GM12878 (cell line): ENCODE measurements around the gene NLRC5. TPM values are rescaled to one million over a fixed set of nuclear protein-coding genes. Genes with fewer than 3 reads are reported as not detected.

Experiments used
- ATAC-seq: fragments of 200-7000 bp; cut with Tn5 transposase; 3 replicates; pipeline ENCODE4 v1.9.1; 2020; ENCODE audit warnings: mild to moderate bottlenecking, moderate library complexity
- BruUV-seq: library from RNA; stranded (reverse); fragments of 400-500 nt; replicated peaks from 2 replicates; lab custom pipeline; 2021; lab: Mats Ljungman, UMichigan
- CTCF ChIA-PET: fragments of 300-600 bp; sonication (Branson Sonifier 250); formaldehyde crosslinking; extraction: SDS; loops from one replicate; lab custom pipeline; 2021; ENCODE audit warnings: inconsistent platforms; lab: Yijun Ruan, JAX
- POLR2A ChIA-PET: fragments of 350-600 bp; formaldehyde crosslinking; extraction: SDS; loops from one replicate; lab custom pipeline; 2021; ENCODE audit warnings: inconsistent platforms; lab: Charles Lee
- RAD21 ChIA-PET: fragments of 300-600 bp; sonication (Branson Sonifier 250); formaldehyde crosslinking; loops from one replicate; lab custom pipeline; 2023; ENCODE audit warnings: antibody characterized with exemption; ENCODE audit not compliant: unreplicated experiment; lab: Charles Lee
- SMC1A ChIA-PET: fragments of 300-600 bp; sonication (Branson Sonifier 250); formaldehyde crosslinking; loops from one replicate; lab custom pipeline; 2023; ENCODE audit not compliant: unreplicated experiment, uncharacterized antibody; lab: Charles Lee
- DNase-seq: peaks from one replicate; pipeline ENCODE4 v3.0.0-alpha.2; 2011; ENCODE audit warnings: low read depth, low spot score
- FAIRE-seq: peaks from 3 replicates; lab custom pipeline; 2011; peaks lifted over from hg19 to GRCh38; lab: Jason Lieb, UNC
- H2AFZ ChIP-seq: 2 replicates; pipeline ENCODE4 v1.6.0; 2011; ENCODE audit warnings: low read depth, low read length, control low read depth; ENCODE audit not compliant: control insufficient read depth
- H3K27ac ChIP-seq: 2 replicates; pipeline ENCODE4 v1.5.1; 2011; ENCODE audit warnings: control low read depth; ENCODE audit not compliant: control insufficient read depth, insufficient read depth
- H3K27me3 ChIP-seq, 2 experiments: replicated peaks in 1 of 2; 2 replicates each; pipeline versions ENCODE4 v1.6.0 to v1.6.1; 2011; ENCODE audit warnings: low read length in 1 of 2; ENCODE audit not compliant: control insufficient read depth in 2 of 2, insufficient read depth in 2 of 2
- H3K36me3 ChIP-seq, 2 experiments: 2 replicates each; pipeline ENCODE4 v1.5.1; 2011; ENCODE audit warnings: low read length in 1 of 2; ENCODE audit not compliant: control insufficient read depth in 2 of 2, insufficient read depth in 2 of 2
- H3K4me1 ChIP-seq: 2 replicates; pipeline ENCODE4 v1.6.1; 2011; ENCODE audit warnings: mild to moderate bottlenecking, low read length, moderate library complexity, mixed read lengths; ENCODE audit not compliant: control insufficient read depth, insufficient read depth
- H3K4me2 ChIP-seq: 2 replicates; pipeline ENCODE4 v1.6.0; 2011; ENCODE audit warnings: control low read depth; ENCODE audit not compliant: control insufficient read depth, insufficient read depth
- H3K4me3 ChIP-seq: fragments of 200-600 bp; sonication (generic); 2 replicates; pipeline ENCODE4 v1.5.1; 2016
- H3K79me2 ChIP-seq: 2 replicates; pipeline ENCODE4 v1.6.0; 2011; ENCODE audit warnings: low read length; ENCODE audit not compliant: control insufficient read depth, insufficient read depth
- H3K9ac ChIP-seq: 2 replicates; pipeline ENCODE4 v1.8.0; 2011; ENCODE audit warnings: low read length, control low read depth, mixed read lengths; ENCODE audit not compliant: control insufficient read depth, insufficient read depth
- H3K9me3 ChIP-seq: replicated peaks from 3 replicates; pipeline ENCODE4 v1.5.1; 2011; ENCODE audit warnings: mild to moderate bottlenecking, low read length; ENCODE audit not compliant: control insufficient read depth, insufficient read depth
- H4K20me1 ChIP-seq: 2 replicates; pipeline ENCODE4 v1.6.0; 2011; ENCODE audit not compliant: control insufficient read depth, insufficient read depth
- BHLHE40 ChIP-seq, 2 experiments: fragments of 450-650 bp in 1 of 2; IDR thresholded peaks; 2 replicates each; pipeline ENCODE4 v1.6.1; 2011 to 2017; ENCODE audit warnings: low read depth in 2 of 2, borderline replicate concordance in 1 of 2, improper control_type of control experiment in 1 of 2, low read length in 1 of 2, mild to moderate bottlenecking in 1 of 2
- ETV6 ChIP-seq, 2 experiments: fragments of 450-650 bp in 1 of 2; IDR thresholded peaks in 1 of 2; conservative IDR thresholded peaks in 1 of 2; 2 replicates each; pipeline ENCODE4 v1.6.1; 2014; ENCODE audit warnings: antibody characterized with exemption in 1 of 2, borderline replicate concordance in 1 of 2, low read depth in 1 of 2, mild to moderate bottlenecking in 1 of 2, moderate library complexity in 1 of 2
- HDGF ChIP-seq: fragments of 450-650 bp; IDR thresholded peaks from 2 replicates; pipeline ENCODE4 v1.6.1; 2016; ENCODE audit warnings: antibody characterized with exemption
- MTA3 ChIP-seq: IDR thresholded peaks from 2 replicates; pipeline ENCODE4 v1.6.1; 2012; ENCODE audit warnings: low read length, inconsistent platforms, borderline replicate concordance
- SREBF2 ChIP-seq: IDR thresholded peaks from 2 replicates; pipeline ENCODE4 v1.6.1; 2012; ENCODE audit warnings: mild to moderate bottlenecking, low read length
- SUPT20H ChIP-seq: IDR thresholded peaks from 2 replicates; pipeline ENCODE4 v1.6.1; 2011; ENCODE audit warnings: low read depth, mild to moderate bottlenecking, low read length, moderate library complexity, borderline replicate concordance; ENCODE audit not compliant: control insufficient read depth
- whole genome bisulfite sequencing: methylation state at CpG from one replicate; pipeline ENCODE4 v1.1.6; 2016; ENCODE audit warnings: low lambda C conversion rate; ENCODE audit not compliant: insufficient replicate concordance, insufficient coverage; ENCODE audit errors: missing lambda C conversion rate; 5-methylcytosine and 5-hydroxymethylcytosine counted together
- in situ Hi-C: fragments of 300-500 bp; cut with MboI; formaldehyde crosslinking; loops from 9 replicates; pipeline ENCODE4 v1.14.3; 2018; ENCODE audit warnings: mixed read lengths
- intact Hi-C: fragments of 100-400 bp; cut with micrococcal nuclease; formaldehyde crosslinking; loops from one replicate; pipeline ENCODE4 v1.14.2; 2022; ENCODE audit not compliant: unreplicated experiment
- polyA plus RNA-seq, 11 experiments: library from polyadenylated mRNA; depleted of rRNA in 4 of 11; unstranded in 6 of 11; stranded (reverse) in 5 of 11; fragments of >200 nt; fragmentation: Nextera tagmentation in 4 of 11; fragmentation: Illumina TruSeq in 1 of 11; extraction: Ambion mirVana in 4 of 11; extraction: Trizol in 1 of 11; gene quantifications; 1 replicate in 1 of 11; 2 replicates in 10 of 11; pipeline versions ENCODE4 v1.2.1 to v1.2.3, GENCODE V29; 2011 to 2016; ENCODE audit warnings: inconsistent platforms in 2 of 11, missing spikeins in 2 of 11, low read depth in 1 of 11
- total RNA-seq, 4 experiments: library from RNA; depleted of rRNA in 3 of 4; stranded (reverse); fragments of >200 nt in 3 of 4; fragmentation: Illumina TruSeq in 1 of 4; extraction: Trizol in 1 of 4; gene quantifications; 2 replicates each; pipeline versions ENCODE4 v1.2.1 to v1.2.3, GENCODE V29; 2013 to 2021
- TF ChIP-seq, protein P1 (sequence below): IDR thresholded peaks from 2 replicates; pipeline ENCODE4 v1.6.1; 2012; ENCODE audit warnings: low read depth, low read length, improper control_type of control experiment
- TF ChIP-seq, protein P2 (sequence below): IDR thresholded peaks from 2 replicates; pipeline ENCODE4 v1.6.1; 2011; ENCODE audit warnings: mild to moderate bottlenecking, low read depth, low read length, moderate library complexity; ENCODE audit not compliant: insufficient replicate concordance

Gene NLRC5
- total and polyA plus RNA-seq, 10 of the 15 experiments (the other 5 are each of a cell fraction or from before 2014, with no cell fraction given) = 13.1 to 105 (median 57.3) TPM

DNA sequence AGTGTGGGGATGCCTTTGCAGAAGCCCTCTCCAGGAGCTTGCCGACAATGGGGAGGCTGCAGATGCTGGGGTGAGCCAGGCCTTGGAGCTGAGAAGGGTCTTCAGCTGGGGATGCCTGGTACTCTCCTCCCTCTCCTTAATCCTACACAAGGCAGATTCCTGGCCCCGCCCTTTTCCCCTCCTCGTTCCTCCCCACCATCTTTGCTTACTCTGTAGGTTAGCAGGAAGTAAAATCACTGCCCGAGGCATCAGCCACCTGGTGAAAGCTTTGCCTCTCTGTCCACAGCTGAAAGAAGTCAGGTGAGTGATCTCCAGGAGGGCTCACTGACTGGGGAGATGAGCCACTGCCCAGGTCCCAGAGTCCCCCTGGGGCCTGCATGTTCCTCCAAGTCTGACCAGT, 38.7 kb downstream of the NLRC5 start:
- intact Hi-C loops = no loop called here
- H3K4me3 ChIP-seq = no peak overlapping the region
- FAIRE-seq = no peak
- 71% methylated on average over 3 of the region's 4 CpGs for WGBS
- no peak overlapping the region for H3K9ac ChIP-seq
- ChIA-PET POLR2A (interaction anchor here (0.5 to 2.0 kb wide), 3 partner anchors 11 to 30 kb away, joined by 3 to 8 read pairs (median 3); no protein-coding TSS in a partner anchor), SMC1A (interaction anchor here (0.8 to 1.6 kb wide), 3 partner anchors 13 to 61 kb away, joined by 3 to 4 read pairs (median 3); no protein-coding TSS in a partner anchor), RAD21 (no interaction called here), CTCF (interaction anchor here (1.0 to 1.8 kb wide), 5 partner anchors 11 to 56 kb away, joined by 3 to 5 read pairs (median 4); no protein-coding TSS in a partner anchor)
- no peaks in the 10 kb centered on the region for H3K79me2 ChIP-seq
- H4K20me1 ChIP-seq = no peaks in the 10 kb centered on the region
- DNase-seq = no peak
- TF ChIP-seq, protein P1, sequence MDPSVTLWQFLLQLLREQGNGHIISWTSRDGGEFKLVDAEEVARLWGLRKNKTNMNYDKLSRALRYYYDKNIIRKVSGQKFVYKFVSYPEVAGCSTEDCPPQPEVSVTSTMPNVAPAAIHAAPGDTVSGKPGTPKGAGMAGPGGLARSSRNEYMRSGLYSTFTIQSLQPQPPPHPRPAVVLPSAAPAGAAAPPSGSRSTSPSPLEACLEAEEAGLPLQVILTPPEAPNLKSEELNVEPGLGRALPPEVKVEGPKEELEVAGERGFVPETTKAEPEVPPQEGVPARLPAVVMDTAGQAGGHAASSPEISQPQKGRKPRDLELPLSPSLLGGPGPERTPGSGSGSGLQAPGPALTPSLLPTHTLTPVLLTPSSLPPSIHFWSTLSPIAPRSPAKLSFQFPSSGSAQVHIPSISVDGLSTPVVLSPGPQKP = no peak
- TF ChIP-seq, protein P2, sequence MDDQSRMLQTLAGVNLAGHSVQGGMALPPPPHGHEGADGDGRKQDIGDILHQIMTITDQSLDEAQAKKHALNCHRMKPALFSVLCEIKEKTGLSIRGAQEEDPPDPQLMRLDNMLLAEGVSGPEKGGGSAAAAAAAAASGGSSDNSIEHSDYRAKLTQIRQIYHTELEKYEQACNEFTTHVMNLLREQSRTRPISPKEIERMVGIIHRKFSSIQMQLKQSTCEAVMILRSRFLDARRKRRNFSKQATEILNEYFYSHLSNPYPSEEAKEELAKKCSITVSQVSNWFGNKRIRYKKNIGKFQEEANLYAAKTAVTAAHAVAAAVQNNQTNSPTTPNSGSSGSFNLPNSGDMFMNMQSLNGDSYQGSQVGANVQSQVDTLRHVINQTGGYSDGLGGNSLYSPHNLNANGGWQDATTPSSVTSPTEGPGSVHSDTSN = no peak
- TF ChIP-seq BHLHE40 (IDR thresholded peaks at IDR 0.05; ENCODE audit: borderline replicate concordance in 1 of 2, low read depth in 2 of 2, low read length in 1 of 2) (no peak), ETV6 (conservative IDR thresholded peaks at IDR 0.05 in 1 of 2, IDR thresholded peaks at IDR 0.05 in 1 of 2; ENCODE audit: borderline replicate concordance in 1 of 2, low read depth in 1 of 2) (no peak), SREBF2 (no peak), HDGF (no peak), SUPT20H (no peak), MTA3 (no peak)
- no peak overlapping the region for H3K4me2 ChIP-seq
- no peak for ATAC-seq
- H2AFZ ChIP-seq = no peak overlapping the region
- peaks cover 15 to 18% of the 10 kb centered on the region in 2 experiments; a peak in 3 of 4 replicates for H3K36me3 ChIP-seq
- no TSS peak for BruUV-seq
- H3K27ac ChIP-seq = no peak overlapping the region
- H3K4me1 ChIP-seq = no peaks in the 10 kb centered on the region; the same call in 1 of the 2 replicates
- no peaks in the 10 kb centered on the region for H3K9me3 ChIP-seq
- H3K27me3 ChIP-seq = no peaks in the 10 kb centered on the region
- in situ Hi-C loops = no loop called here
